HG03280 (cell line): ENCODE results near the gene PEAR1.

ENCODE experiments used
- ATAC-seq: cut with Tn5 transposase; IDR thresholded peaks from one replicate; pipeline ENCODE4 v1.9.1; 2021; ENCODE audit warnings: mild to moderate bottlenecking, moderate library complexity; ENCODE audit not compliant: unreplicated experiment

PEAR1 gene, protein sequence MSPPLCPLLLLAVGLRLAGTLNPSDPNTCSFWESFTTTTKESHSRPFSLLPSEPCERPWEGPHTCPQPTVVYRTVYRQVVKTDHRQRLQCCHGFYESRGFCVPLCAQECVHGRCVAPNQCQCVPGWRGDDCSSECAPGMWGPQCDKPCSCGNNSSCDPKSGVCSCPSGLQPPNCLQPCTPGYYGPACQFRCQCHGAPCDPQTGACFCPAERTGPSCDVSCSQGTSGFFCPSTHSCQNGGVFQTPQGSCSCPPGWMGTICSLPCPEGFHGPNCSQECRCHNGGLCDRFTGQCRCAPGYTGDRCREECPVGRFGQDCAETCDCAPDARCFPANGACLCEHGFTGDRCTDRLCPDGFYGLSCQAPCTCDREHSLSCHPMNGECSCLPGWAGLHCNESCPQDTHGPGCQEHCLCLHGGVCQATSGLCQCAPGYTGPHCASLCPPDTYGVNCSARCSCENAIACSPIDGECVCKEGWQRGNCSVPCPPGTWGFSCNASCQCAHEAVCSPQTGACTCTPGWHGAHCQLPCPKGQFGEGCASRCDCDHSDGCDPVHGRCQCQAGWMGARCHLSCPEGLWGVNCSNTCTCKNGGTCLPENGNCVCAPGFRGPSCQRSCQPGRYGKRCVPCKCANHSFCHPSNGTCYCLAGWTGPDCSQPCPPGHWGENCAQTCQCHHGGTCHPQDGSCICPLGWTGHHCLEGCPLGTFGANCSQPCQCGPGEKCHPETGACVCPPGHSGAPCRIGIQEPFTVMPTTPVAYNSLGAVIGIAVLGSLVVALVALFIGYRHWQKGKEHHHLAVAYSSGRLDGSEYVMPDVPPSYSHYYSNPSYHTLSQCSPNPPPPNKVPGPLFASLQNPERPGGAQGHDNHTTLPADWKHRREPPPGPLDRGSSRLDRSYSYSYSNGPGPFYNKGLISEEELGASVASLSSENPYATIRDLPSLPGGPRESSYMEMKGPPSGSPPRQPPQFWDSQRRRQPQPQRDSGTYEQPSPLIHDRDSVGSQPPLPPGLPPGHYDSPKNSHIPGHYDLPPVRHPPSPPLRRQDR

GRCh38 chr1:156893048-156893953 lies at the start of gene PEAR1:
PEAR1 (plus strand) TSS chr1:156893718; CDS start chr1:156903927, 10,209 bp downstream.
- ATAC-seq: no peak

DNA sequence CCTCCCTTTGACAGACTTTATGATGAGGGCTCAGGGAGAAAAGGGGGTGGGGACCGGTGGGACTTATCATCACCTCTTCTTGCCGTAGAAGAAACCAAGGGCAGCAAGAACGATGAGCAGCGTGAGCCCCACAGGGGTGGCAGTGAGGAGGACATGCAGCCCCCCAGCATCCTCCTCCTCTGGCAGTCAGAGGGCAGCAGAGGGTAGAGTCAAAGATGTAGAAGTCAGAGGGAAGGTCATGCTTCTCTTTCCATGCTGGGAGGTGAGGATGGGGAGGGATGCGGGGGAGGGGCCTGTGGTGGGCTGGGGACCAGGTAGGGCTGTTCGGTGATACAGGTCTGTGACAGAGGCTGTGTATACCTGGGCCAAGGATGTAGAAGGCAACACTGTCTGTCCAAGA lies 49.4 kb upstream of the PEAR1 start:
- ATAC-seq: no peak

DNA sequence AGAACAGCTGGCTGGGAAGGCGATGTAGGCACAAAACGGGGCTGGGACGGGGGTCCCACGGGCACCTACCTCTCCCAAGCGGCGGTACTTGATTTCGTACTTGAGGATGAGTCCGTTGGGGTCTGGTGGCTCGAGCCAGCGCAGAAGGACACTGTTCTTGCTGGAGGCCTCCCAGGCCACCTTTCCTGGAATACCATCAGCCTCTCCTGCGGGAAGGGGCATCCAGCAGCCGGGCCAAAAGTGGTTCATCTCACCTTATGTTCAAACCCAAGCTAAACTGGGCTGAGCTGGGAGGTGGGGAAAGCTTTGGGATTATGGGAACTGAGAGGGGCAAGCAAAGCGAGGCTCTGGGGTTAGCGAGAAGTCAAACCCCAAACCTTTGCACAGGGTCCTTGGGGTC lies 48.9 kb upstream of the PEAR1 start:
- no peak for ATAC-seq

DNA sequence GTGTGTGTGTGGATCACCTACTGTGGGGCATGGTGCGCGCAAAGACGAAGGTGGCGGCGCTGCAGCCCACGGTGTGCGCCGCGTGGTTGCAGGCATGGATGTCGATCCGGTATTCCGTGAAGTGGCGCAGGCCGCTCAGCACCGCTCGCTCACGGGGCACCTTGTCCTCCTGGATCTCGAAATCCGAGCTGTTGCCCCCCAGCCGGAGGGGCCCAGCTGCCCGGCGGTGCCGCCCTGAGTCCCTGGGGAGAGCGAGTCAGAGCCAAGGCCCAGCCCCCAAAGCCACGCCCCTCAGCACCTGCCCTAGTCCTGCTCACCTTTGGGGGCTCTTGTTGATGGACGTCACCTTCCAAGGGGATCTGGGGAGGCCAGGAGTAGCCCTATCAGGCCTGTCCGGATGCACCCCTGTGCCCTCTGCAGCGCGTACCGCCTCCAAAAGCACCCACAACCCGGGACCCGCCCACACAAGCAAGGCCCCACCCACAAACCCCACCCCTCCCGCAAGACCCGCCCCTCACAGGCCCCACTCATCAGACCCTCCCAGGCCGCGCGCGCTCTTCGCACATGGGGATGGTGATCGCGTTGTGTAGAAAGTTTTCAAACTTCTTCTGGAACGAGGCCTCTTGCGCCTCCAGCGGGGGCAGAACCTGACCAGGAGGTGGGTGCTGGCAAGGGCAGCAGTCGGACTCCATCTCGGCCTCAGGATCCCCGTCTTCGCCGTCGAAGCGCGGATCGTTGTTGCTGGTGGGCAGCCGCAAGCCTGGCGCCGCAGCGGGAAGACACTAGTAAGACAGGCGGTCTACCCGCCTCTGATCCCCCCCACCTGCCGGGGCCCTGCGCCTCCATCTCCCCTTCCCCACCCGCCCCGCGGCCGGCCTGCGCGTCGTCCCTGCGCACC lies 48.2 kb upstream of the PEAR1 start:
- no peak for ATAC-seq

DNA sequence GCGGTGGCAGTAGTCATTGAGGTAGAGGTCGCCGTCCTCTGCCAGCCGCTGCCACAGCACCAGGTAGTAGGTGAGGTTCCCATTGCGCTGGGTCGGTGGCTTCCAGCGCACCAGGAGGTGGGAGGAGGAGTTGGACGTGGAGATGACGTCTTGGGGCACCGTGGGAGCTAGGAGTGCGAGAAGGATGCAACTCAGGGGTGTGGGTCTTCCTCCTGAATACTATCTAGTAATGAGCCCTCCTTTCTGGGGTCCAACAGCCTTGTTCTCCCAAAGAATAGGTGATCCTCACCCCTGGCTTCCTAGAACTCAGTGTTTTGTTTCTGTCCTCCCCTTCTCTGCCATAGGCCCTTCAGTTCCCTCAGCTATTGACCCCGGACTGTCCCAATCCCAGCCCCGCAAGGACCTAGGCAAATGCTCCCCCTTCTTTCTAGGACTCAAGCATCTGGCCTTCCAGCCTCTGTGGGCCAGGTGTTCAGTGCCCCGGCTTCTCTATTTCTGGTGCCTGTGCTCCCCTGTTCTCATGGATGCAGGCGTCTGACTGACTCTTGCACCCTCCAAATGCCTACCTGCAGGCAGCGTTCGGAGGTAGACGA lies 47.5 kb upstream of the PEAR1 start:
- no peak for ATAC-seq

- no peak for ATAC-seq
Observed at GRCh38 chr1:156846643-156847042, 46.9 kb upstream of the PEAR1 start.

- no peak for ATAC-seq
Observed at GRCh38 chr1:156847591-156848460, 45.7 kb upstream of the PEAR1 start.

DNA sequence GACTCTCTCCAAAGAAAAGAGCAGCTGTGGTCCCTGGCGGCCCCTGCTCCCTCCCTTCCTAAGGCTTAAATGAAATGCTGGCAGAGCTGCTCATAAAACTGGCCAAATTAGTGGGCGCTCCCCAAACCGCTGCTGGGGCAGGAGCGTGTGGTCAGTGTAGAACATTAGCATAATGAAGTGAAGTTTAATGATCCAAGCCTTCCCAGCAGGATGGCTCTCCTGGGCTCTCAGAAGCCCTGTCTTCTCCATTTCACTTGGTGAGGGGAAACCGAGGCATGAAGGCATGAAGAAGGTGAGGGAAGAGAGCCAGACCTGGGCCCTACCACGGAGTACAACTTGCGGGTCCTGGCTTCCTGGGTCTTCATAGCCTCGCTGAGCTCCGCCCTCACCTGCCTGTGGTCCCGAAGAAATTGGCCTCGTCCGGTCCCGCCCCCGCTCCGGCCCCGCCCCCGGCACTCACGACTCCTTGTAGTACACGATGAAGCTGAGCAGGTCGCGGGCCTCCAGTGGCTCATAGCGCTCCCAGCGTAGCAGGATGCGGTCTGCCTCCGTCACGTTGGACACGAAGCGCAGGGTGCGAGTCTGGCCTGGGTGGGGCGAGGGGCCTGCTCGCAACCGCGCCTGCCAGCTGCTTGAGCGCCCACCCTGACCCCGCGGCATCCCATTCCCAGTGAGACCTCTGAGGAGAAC lies 44.9 kb upstream of the PEAR1 start:
- ATAC-seq: no peak

- no peak for ATAC-seq
Observed at GRCh38 chr1:156849151-156849496, 44.4 kb upstream of the PEAR1 start.

- ATAC-seq: no peak
Observed at GRCh38 chr1:156851779-156852417, 41.6 kb upstream of the PEAR1 start.

- no peak for ATAC-seq
Observed at GRCh38 chr1:156852418-156852874, 41.1 kb upstream of the PEAR1 start.

- no peak for ATAC-seq
Observed at GRCh38 chr1:156853761-156854160, 39.8 kb upstream of the PEAR1 start.

GRCh38 chr1:156854634-156855033 lies 38.9 kb upstream of the PEAR1 start:
- ATAC-seq: no peak

DNA sequence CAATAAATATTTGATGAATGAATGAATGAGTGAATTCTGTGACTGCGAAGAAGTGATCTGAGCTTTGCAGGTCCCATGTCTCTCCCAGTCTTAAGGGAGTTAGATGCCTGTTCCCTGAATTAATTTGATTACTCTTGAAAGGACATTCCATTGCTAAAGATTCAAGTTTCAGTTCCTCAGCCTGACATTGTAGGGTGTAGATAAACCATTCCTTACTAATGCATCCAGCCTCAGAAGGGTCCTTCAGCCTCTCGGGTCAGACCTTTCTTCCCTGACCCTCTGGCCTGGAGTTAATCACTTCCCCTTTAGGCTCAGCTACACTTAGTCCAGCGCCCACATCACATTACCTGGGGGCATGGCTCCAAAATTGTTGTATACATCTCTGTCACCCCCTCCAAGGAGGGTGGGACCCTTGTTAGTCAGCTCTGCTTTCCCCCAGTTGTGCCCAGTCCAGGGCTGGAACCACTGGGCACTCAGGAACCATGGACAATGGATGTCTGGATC lies 37.2 kb upstream of the PEAR1 start:
- no peak for ATAC-seq

DNA sequence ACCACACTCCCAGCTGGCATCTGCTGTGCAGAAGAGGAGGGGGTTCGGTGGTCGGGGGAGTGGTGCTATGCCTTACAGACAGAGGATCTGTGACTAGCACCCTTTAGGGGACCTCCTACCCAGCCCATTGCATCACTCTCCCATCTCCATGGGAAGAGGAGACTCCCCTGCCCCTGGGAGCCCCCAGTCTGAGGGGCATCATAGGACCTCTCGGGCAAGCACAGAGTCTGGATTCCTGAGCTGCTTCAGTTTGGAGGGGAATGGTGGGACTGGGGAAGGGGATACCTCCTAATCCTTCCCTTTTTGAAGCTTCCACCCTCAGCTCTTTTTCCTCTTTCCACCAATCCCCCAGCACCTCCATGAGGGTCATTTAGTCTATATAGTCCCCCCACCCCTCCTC lies 36.0 kb upstream of the PEAR1 start:
- no peak for ATAC-seq

GRCh38 chr1:156858555-156858956 lies 35.0 kb upstream of the PEAR1 start:
- ATAC-seq: no peak

- ATAC-seq: no peak
Observed at GRCh38 chr1:156858959-156859522, 34.5 kb upstream of the PEAR1 start, which contains the start of gene INSRR. INSRR (minus strand) TSS chr1:156859117; CDS start chr1:156858621, 496 bp downstream.
